ENCODE measurements around the gene RFX2.

GRCh38 chr19:6045108-6045507, 65.2 kb downstream of the RFX2 start:
- no peak for TF ChIP-seq CTCF (IDR thresholded peaks at IDR 0.05 in 4 of 5, conservative IDR thresholded peaks at IDR 0.05 in 1 of 5)
- no peak for TF ChIP-seq POLR2A (IDR thresholded peaks at IDR 0.05)

Data from gastrocnemius medialis (tissue), 4 donors.